ENCODE data around the gene MISP. TPM values are rescaled to one million over a fixed set of nuclear protein-coding genes. Genes with fewer than 3 reads are reported as not detected.

Gene MISP
- total RNA-seq, 2 experiments from 2014 or later, result not detected

- CTCF ChIA-PET, result no interaction called here
- POLR2A ChIA-PET, result no interaction called here
These were observed 32.2 kb downstream of the MISP start for GRCh38 chr19:782878-783668.

GRCh38 chr19:784541-784940, 33.6 kb downstream of the MISP start:
- POLR2A ChIA-PET, result no interaction called here
- DNase-seq, result no peak
- Mint-ChIP-seq H3K4me1 (ENCODE audit: low read depth) (no peaks in the 10 kb centered on the region), H3K9me3 (no peaks in the 10 kb centered on the region), H3K36me3 (ENCODE audit: low read depth) (no peaks in the 10 kb centered on the region), H3K27ac (no peak overlapping the region), H3K4me3 (no peak overlapping the region), H3K27me3 (peaks cover 2% of the 10 kb centered on the region)
- intact Hi-C loops (cut with micrococcal nuclease), result no loop called here
- CTCF ChIA-PET, result interaction anchor here (0.8 kb wide), 1 partner anchor 14 kb away, joined by 3 read pairs; no protein-coding TSS in a partner anchor
- TF ChIP-seq CTCF (IDR thresholded peaks at IDR 0.05), result no peak
- ATAC-seq, result no peak

More at GRCh38 chr19:782878-783668, 32.2 kb downstream of the MISP start:
- intact Hi-C loops (cut with micrococcal nuclease), result no loop called here
- TF ChIP-seq CTCF (IDR thresholded peaks at IDR 0.05), result no peak
- ATAC-seq (no peak), DNase-seq (no peak)
- Mint-ChIP-seq H3K4me3 (no peak overlapping the region), H3K27me3 (peaks cover 3% of the 10 kb centered on the region), H3K9me3 (no peaks in the 10 kb centered on the region), H3K27ac (no peak overlapping the region), H3K4me1 (ENCODE audit: low read depth) (no peaks in the 10 kb centered on the region), H3K36me3 (ENCODE audit: low read depth) (no peaks in the 10 kb centered on the region)

- H3K36me3 Mint-ChIP-seq (ENCODE audit: low read depth), result no peaks in the 10 kb centered on the region
- ChIA-PET POLR2A (no interaction called here), CTCF (no interaction called here)
- H3K27ac Mint-ChIP-seq, result no peak overlapping the region
- H3K4me1 Mint-ChIP-seq (ENCODE audit: low read depth), result no peaks in the 10 kb centered on the region
- TF ChIP-seq CTCF (IDR thresholded peaks at IDR 0.05), result no peak
- no peak for ATAC-seq
- H3K4me3 Mint-ChIP-seq, result no peak overlapping the region
- no peak for DNase-seq
- intact Hi-C loops (cut with micrococcal nuclease), result no loop called here
- no peaks in the 10 kb centered on the region for H3K9me3 Mint-ChIP-seq
- H3K27me3 Mint-ChIP-seq, result peaks cover 2% of the 10 kb centered on the region
These were observed 36.6 kb downstream of the MISP start for GRCh38 chr19:787536-787935.

- Mint-ChIP-seq H3K36me3 (ENCODE audit: low read depth) (no peaks in the 10 kb centered on the region), H3K4me3 (no peak overlapping the region), H3K4me1 (ENCODE audit: low read depth) (no peaks in the 10 kb centered on the region), H3K27ac (no peak overlapping the region), H3K27me3 (peaks cover 2% of the 10 kb centered on the region), H3K9me3 (no peaks in the 10 kb centered on the region)
- ChIA-PET POLR2A (no interaction called here), CTCF (no interaction called here)
- ATAC-seq (no peak), DNase-seq (no peak)
- intact Hi-C loops (cut with micrococcal nuclease), result no loop called here
- no peak for TF ChIP-seq CTCF (IDR thresholded peaks at IDR 0.05)
These were observed 37.7 kb downstream of the MISP start for GRCh38 chr19:788686-788982.

- Mint-ChIP-seq H3K36me3 (ENCODE audit: low read depth) (no peaks in the 10 kb centered on the region), H3K9me3 (no peaks in the 10 kb centered on the region), H3K27ac (no peak overlapping the region), H3K4me1 (ENCODE audit: low read depth) (no peaks in the 10 kb centered on the region), H3K4me3 (no peak overlapping the region), H3K27me3 (peaks cover 2% of the 10 kb centered on the region)
- TF ChIP-seq CTCF (IDR thresholded peaks at IDR 0.05), result no peak
- POLR2A ChIA-PET, result interaction anchor here (1.3 kb wide), 1 partner anchor 16 kb away, joined by 3 read pairs; no protein-coding TSS in a partner anchor
- DNase-seq, result no peak
- no peak for ATAC-seq
- intact Hi-C loops (cut with micrococcal nuclease), result no loop called here
- CTCF ChIA-PET, result no interaction called here
These were observed 38.2 kb downstream of the MISP start for GRCh38 chr19:788983-789700.
